Hindlimb muscle (tissue), 1 donor: ENCODE data around the gene C5orf22. TPM values are rescaled to one million over a fixed set of nuclear protein-coding genes. Genes with fewer than 3 reads are reported as not detected.

Source experiments
- DNase-seq: peaks from one replicate; pipeline ENCODE4 v3.0.0-alpha.2; 2013
- polyA plus RNA-seq: library from polyadenylated mRNA; unstranded; fragments of 120-200 nt; gene quantifications from one replicate; pipeline ENCODE4 v1.2.1, GENCODE V29; 2013; ENCODE audit not compliant: insufficient read length

The C5orf22 gene
- polyA plus RNA-seq, 1 donor: 18.8 TPM

- no peak for DNase-seq
These were observed 72.5 kb downstream of the C5orf22 start for GRCh38 chr5:31604644-31605043.

Other genes starting within 250 kb of the C5orf22 start
- 45.8 TPM for gene DROSHA, start 208 bp upstream of the C5orf22 start, polyA plus RNA-seq
- 6.1 TPM for gene PDZD2, start 106.8 kb downstream of the C5orf22 start, polyA plus RNA-seq